ENCODE measurements around the gene METRN.

DNA sequence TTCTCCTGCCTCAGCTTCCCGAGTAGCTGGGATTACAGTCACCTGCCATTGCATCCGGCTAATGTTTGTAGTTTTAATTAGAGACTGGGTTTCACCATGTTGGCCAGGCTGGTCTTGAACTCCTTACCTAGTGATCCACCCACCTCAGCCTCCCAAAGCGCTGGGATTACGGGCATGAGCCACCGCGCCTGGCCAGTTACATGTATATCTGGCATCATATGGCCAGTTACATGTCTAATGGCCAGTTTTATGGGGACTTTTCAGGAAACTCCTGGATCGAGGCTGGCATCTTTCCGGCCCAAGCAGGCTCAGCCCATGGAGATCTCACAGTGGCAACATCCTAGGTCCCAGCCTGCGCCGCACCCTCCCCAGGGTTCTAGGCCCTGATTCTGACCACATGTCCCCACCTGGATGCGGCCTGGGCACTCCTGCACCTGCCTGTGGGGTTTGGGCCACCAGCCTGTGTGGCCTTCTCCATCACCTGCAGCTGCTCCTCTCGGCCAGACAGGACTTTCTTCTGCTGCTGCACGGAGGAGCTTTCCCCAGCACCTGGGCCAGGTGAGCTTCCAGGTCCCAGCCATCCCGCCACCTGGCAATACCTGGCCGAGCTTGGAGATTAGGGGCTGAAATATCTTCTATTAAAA, 27.2 kb downstream of the METRN start:
- TF ChIP-seq CTCF (IDR thresholded peaks at IDR 0.05) (no peak), ZFX (IDR thresholded peaks at IDR 0.05; ENCODE audit: borderline replicate concordance) (no peak)

Measured in 22Rv1 (cell line).